Activated T-helper 1 cell treated with Interleukin-2 at 50 U/mL for 16 hours (primary cell): Measurements from ENCODE around the gene OR1F1.
"Not testable (repeated sequence)": the region's sequence is repeated elsewhere in the genome, so short reads cannot be mapped to it uniquely, and the experiment has no call there.

Experiments
- DNase-seq: peaks from one replicate; pipeline ENCODE4 v3.0.0-alpha.2; 2020; ENCODE audit warnings: low read depth

The OR1F1 gene

GRCh38 chr16:3198334-3199072 lies 10.5 kb downstream of the OR1F1 start:
- DNase-seq: no peak

DNA sequence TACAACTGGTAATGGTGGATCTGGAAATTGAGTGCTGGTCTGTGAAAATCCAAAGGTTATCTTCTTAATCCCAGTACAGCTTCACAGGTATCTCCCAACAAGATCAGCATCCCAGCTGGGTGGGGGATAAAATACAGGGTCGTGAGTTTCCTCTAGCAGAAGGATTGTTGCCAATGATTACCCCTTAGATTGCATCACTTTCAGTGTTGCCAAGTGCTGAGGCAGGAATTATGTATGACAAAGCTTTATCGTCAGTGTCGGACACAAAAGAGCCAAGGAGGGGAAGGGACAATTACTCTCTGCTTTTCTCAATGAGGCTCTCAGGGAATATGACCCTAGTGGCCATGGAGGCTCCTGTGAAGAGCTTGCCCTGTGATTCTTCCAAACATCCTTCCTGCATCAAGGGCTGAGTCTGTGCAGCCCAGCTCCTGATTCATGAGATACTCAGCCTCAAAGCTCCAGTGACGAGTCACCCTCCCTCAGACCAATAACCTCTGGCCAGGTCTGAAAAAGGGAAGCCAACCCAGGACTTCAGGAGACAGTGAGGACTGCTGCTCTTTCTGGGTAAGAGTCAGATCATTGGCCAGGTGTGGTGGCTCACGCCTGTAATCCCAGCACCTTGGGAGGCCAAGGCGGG lies 15.0 kb downstream of the OR1F1 start:
- DNase-seq: no peak

GRCh38 chr16:3205939-3206338 lies 17.9 kb downstream of the OR1F1 start:
- not testable (repeated sequence) for DNase-seq

DNA sequence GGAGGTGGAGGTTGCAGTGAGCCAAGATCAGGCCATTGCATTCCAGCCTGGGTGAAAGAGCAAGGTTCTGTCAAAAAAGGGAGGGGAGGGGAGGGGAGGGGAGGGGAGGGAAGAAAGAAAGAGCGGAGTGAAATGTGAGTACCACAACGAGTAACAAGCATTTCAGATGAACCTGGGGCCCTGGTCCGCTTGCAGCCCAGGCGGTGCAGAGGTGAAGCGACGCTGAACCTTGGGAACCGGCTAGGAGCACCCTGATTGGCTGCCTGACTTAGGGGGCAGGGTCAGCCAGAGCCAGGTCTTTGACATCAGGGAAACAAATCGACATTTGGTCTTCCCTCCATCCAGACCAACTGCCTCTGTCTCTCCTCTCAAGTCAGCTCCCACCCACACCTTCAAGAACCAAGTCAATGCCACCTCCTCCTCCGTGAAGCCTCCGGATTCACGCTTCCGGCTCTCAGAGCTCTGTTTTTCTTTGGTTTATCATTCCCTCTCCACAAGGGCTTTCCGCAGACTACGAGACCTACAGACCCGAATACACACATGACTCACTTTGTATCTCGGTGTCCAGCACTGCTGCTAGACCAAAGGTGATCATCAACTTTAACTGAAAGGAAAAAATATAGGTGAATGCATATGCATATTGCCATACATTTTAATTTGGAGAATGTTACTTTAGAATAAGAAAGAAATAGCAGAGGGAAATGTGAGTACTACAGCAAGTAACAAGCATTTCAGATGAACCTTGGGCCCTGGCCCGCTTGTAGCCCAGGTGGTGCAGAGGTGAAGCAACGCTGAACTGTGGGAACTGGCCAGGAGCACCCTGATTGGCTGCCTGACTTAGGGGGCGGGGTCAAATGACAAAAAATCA lies 19.3 kb downstream of the OR1F1 start:
- no peak for DNase-seq

- no peak for DNase-seq
Observed at GRCh38 chr16:3212006-3212405, 24.0 kb downstream of the OR1F1 start.

- no peak for DNase-seq
Observed at GRCh38 chr16:3212567-3212966, 24.6 kb downstream of the OR1F1 start.

DNA sequence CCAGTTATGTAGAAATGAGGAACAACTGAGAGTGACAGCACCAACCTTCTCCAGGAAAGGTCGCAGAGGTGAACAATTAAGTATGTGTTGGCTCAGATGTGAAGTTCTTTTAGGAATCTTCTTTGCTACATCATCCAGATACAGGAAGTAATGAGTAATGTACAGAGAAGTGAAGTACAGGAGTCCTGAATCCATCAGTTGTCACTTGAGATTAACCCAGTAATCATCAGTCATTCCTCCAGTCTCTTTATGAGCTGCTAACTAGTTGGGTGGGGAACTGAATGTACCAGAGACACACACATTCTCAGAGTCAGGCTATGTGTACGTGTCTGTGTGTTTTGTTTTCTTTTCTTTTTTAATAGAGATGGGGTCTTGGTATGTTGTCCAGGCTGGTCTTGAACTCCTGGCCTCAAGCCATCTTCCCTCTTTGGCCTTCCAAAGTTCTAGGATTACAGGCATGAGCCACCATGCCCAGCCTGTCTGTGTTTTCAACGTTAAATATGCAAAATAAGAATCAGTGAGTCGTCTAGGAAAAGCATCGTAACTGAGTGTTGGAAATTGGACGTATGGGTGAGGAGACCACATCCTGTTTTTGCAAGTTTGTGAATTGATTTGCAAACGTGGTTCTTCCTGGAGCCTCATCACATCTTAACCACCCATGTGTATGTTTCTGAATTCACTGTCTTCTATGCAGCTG lies 27.0 kb downstream of the OR1F1 start:
- DNase-seq: no peak

DNA sequence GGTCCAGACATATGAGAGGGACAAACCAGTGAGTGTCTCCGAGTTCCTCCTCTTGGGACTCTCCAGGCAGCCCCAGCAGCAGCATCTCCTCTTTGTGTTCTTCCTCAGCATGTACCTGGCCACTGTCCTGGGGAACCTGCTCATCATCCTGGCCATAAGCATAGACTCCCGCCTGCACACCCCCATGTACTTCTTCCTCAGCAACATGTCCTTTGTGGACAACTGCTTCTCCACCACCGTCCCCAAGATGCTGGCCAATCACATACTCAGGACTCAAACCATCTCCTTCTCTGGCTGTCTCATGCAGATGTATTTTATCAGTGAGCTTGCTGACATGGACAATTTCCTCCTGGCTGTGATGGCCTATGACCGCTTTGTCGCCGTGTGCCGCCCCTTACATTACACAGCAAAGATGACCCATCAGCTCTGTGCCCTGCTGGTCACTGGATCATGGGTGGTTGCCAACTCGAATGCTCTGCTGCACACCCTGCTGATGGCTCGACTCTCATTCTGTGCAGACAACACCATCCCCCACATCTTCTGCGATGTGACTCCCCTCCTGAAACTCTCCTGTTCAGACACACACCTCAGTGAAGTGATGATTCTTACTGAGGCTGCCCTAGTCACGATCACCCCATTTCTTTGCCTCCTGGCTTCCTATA lies 27.7 kb downstream of the OR1F1 start:
- no peak for DNase-seq

DNA sequence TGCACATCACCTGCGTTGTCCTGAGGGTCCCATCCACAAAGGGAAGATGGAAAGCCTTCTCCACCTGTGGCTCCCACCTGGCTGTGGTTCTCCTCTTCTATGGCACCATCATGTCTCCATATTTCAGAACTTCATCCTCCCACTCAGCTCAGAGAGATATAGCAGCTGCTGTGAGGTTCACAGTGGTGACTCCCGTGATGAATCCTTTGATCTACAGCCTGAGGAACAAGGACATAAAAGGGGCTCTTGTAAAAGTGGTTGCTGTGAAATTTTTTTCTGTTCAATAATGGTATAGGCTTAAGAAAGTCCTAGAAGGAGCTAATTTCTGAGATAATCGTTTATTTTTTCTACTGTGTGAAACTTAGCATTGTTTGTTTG lies 28.2 kb downstream of the OR1F1 start:
- DNase-seq: no peak

GRCh38 chr16:3220839-3221238 lies 32.8 kb downstream of the OR1F1 start:
- DNase-seq: no peak

DNA sequence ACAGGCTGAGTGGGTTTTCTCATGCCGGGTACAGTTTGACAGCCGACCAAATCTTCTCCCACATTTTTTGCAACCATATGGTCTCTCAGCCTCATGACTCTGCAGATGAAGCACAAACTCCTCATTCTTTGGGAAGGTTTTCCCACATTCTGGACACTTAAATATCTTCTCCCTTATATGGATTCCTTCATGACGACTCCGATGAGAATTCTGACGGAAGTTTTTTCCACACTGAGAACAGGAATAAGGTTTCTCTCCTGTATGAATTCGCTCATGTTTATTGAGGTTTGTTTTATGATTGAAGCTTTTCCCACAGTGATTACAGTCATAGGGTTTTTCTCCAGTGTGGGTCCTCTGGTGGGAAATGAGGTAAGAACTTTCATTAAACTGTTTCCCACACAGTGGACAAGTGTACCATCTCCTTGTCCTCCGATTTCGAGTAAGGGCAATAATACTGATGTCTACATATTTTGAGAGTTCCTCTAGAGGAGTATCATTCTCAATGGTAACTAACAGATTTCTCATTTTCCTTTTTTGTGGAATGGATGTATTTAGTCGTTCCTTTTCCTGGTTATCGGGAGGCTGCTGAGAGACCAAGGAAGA lies 36.0 kb downstream of the OR1F1 start:
- no peak for DNase-seq

DNA sequence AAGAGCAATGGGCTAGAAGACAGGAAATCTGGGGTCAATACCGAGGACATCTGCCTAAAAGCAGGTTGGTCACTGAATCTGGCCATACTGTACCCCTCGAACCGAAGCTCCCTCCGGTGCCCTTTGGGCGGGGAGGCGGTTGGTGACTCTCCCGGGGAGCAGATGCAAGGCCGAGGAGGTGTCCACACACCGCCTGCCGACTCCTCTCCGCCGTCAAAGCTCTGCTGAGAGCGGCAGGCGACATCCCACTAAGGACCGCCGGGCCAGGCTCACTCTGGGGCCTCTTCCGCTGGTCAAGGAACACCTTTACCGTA lies 46.5 kb downstream of the OR1F1 start:
- DNase-seq: no peak

DNA sequence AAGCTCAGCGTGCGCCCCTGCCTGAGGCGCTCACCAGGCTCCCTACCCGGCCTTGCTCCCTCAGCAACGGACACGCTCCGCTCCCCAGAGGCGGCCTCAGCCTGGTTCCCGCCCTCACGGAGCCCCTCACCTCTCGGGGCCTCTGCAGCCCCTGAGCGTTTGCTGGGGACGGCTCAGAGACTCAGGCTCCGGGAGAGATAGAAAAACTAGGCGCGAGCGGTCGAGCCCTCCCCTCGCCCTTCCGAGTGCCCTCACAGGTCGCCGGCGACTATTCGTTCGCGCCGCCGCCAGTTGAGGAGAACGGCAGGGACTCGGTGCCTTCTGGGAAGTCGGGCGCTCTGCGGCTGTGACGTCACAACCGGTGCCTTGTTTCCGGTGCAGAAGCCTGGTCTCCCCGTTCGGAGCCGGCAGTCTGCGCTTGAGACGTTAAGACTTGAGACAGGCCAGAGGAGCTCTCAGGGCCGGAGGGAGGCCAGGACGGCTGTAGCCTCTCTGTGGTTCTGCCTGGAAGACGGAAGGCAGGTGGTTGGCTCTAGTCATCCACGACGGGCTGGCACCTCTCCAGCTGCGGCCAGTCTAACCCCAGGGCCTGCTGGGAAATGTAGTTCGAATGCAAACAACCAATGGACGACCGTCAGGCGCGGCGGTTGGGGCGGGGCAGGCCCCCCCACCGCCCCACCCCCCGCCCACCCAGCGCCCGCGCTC lies 47.0 kb downstream of the OR1F1 start, which contains the start of gene ZNF200:
Gene ZNF200, minus strand, starts transcription at position 302 of the 705 bp plus-strand sequence. CDS start 1,403 bp downstream, outside the sequence.
- DNase-seq: peak; percentile 85

- peak; percentile 19 for DNase-seq
Observed at GRCh38 chr16:3235856-3236669, 48.1 kb downstream of the OR1F1 start.

DNA sequence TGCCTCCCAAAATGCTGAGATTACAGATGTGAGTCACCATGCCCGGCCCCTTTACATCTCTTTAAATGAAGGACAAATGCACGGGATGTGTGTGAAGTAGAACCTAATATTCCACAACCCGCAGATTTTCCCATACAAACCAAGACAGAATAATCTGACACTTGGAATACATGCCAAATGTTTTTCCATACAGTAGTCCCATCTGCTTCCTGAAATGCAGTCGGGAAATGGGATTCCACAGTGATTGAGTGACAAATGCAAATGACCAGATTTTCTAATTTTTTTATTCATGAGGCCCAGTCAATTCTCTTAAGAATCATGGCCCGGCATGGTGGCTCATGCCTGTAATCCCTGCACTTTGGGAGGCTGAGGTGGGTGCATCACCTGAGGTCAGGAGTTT lies 53.8 kb downstream of the OR1F1 start:
- DNase-seq: no peak

GRCh38 chr16:3242709-3243108 lies 54.7 kb downstream of the OR1F1 start:
- DNase-seq: no peak

DNA sequence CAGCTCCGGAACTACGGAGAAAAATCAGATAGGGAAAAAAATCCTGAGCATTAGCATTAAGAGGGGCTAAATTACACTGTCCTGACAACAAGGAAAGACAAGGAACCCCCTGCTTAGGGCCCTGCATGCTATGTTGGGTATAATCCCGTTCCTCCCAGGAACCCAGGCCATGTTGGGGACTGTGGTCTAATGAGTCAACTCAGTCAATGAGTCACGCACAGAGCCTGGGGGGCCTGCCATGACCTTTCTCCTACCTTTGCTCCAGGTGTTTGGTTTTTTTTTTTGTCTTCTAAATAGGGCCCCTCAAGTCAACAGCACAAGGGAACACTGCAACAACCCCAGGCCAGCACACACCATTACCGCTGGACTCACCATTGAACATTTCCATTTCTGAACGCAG lies 55.9 kb downstream of the OR1F1 start:
- no peak for DNase-seq

- no peak for DNase-seq
Observed at GRCh38 chr16:3246002-3246401, 58.0 kb downstream of the OR1F1 start.

DNA sequence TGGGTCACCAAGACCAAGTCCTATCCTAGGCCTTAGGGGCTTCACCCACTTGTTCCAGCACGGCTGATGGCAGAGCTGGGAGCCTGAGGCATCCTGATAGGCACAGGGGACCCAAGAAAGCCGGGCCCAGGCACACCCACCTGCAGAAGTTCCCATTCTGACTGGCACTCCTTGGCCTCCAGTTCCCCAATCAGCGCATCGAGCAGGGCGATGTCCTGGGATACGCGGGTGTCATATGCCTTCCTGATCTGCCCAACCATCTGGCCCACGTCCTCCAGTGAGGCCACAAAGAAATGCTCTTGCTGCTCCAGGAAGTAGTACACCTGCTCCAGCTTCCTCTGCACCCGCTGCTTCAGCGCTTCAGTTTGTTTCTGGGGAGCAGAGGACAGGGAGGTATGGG lies 58.9 kb downstream of the OR1F1 start:
- DNase-seq: no peak

- DNase-seq: no peak
Observed at GRCh38 chr16:3248596-3248995, 60.6 kb downstream of the OR1F1 start.
